ENCODE data around the gene DLL1.

Gene DLL1

GRCh38 chr6:170245475-170245992 is 45.3 kb downstream of the DLL1 start:
- no peak for DNase-seq
- H3K27ac ChIP-seq, result no peak overlapping the region
- in situ Hi-C loops (cut with HindIII; ENCODE audit: low pct_ligation_motif_present, low sequenced_read_pairs), result no loop called here
- TF ChIP-seq CTCF (IDR thresholded peaks at IDR 0.05; ENCODE audit: low read depth, low read length, missing control alignments), result no peak
- no peak overlapping the region for H3K4me3 ChIP-seq (ENCODE audit: low read depth, low read length)
- no peaks in the 10 kb centered on the region for H3K36me3 ChIP-seq (replicated peaks)
- H3K27me3 ChIP-seq (replicated peaks), result peaks cover 12% of the 10 kb centered on the region

- DNase-seq, result no peak
- H3K4me3 ChIP-seq (ENCODE audit: low read depth, low read length), result no peak overlapping the region
- TF ChIP-seq CTCF (IDR thresholded peaks at IDR 0.05; ENCODE audit: low read depth, low read length, missing control alignments), result no peak
- no peak overlapping the region for H3K27ac ChIP-seq
- H3K27me3 ChIP-seq (replicated peaks), result peaks cover 12% of the 10 kb centered on the region
- H3K36me3 ChIP-seq (replicated peaks), result no peaks in the 10 kb centered on the region
- in situ Hi-C loops (cut with HindIII; ENCODE audit: low pct_ligation_motif_present, low sequenced_read_pairs), result no loop called here
Observed at GRCh38 chr6:170244721-170245474, 46.0 kb downstream of the DLL1 start.

GRCh38 chr6:170243791-170244291 is 47.0 kb downstream of the DLL1 start:
- TF ChIP-seq CTCF (IDR thresholded peaks at IDR 0.05; ENCODE audit: low read depth, low read length, missing control alignments), result no peak
- Histone ChIP-seq H3K4me3 (ENCODE audit: low read depth, low read length) (no peak overlapping the region), H3K27me3 (replicated peaks) (peaks cover 11% of the 10 kb centered on the region), H3K36me3 (replicated peaks) (no peaks in the 10 kb centered on the region), H3K27ac (no peak overlapping the region)
- no peak for DNase-seq
- in situ Hi-C loops (cut with HindIII; ENCODE audit: low pct_ligation_motif_present, low sequenced_read_pairs), result no loop called here

DNA sequence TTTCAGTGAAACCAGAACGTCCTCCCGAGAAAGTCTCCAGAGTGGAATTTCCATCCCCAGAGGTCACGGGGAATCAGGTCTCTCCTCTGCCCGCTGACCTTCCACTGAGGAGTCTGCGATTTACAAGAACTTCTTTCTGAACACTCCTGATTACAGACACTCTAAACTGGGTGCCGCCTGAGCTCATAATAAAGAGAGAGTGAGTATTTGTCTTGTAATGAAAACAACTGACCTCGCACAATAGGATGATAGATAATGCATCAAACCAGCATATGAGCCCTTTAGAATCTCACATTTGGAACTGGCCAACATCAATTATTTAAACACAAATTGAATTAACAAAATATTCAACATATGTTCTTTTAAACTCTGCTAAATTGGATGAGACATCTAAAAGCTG is 47.5 kb downstream of the DLL1 start:
- H3K4me3 ChIP-seq (ENCODE audit: low read depth, low read length), result no peak overlapping the region
- DNase-seq, result no peak
- TF ChIP-seq CTCF (IDR thresholded peaks at IDR 0.05; ENCODE audit: low read depth, low read length, missing control alignments), result no peak
- H3K27ac ChIP-seq, result no peak overlapping the region
- H3K36me3 ChIP-seq (replicated peaks), result no peaks in the 10 kb centered on the region
- peaks cover 7% of the 10 kb centered on the region for H3K27me3 ChIP-seq (replicated peaks)
- in situ Hi-C loops (cut with HindIII; ENCODE audit: low pct_ligation_motif_present, low sequenced_read_pairs), result no loop called here

- no peak for DNase-seq
- H3K4me3 ChIP-seq (ENCODE audit: low read depth, low read length), result no peak overlapping the region
- peaks cover under 1% of the 10 kb centered on the region for H3K27me3 ChIP-seq (replicated peaks)
- H3K27ac ChIP-seq, result no peak overlapping the region
- no peak for TF ChIP-seq CTCF (IDR thresholded peaks at IDR 0.05; ENCODE audit: low read depth, low read length, missing control alignments)
- in situ Hi-C loops (cut with HindIII; ENCODE audit: low pct_ligation_motif_present, low sequenced_read_pairs), result no loop called here
- H3K36me3 ChIP-seq (replicated peaks), result no peaks in the 10 kb centered on the region
Observed at GRCh38 chr6:170238741-170239565, 51.9 kb downstream of the DLL1 start.

All from brain microvascular endothelial cell (primary cell).